HG03064 (cell line): ENCODE measurements around the gene OSBPL2.

ENCODE experiments used
- ATAC-seq: cut with Tn5 transposase; IDR thresholded peaks from one replicate; pipeline ENCODE4 v1.9.1; 2021; ENCODE audit warnings: low read depth; ENCODE audit not compliant: unreplicated experiment

Gene OSBPL2

GRCh38 chr20:62320581-62321354 lies 82.4 kb downstream of the OSBPL2 start:
- no peak for ATAC-seq

DNA sequence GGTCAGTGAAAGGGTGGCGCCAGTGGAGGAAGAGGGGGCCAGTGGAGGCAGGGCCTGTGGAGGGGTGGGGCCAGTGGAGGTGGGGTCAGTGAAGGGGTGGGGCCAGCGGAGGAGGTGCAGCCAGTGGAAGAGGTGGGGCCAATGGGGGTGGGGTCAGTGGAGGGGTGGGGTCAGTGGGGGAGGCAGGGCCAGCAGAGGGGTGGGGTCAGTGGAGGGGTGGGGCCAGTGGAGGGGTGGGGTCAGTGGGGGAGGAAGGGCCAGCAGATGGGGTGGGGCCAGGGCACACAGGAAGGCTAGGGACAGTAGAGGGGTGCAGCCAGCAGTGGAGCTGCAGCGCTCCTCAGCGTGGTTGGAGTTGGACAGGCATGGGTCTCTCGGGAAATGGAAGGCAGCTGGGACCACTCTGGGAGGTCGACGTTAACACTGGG lies 83.2 kb downstream of the OSBPL2 start:
- ATAC-seq, result no peak

DNA sequence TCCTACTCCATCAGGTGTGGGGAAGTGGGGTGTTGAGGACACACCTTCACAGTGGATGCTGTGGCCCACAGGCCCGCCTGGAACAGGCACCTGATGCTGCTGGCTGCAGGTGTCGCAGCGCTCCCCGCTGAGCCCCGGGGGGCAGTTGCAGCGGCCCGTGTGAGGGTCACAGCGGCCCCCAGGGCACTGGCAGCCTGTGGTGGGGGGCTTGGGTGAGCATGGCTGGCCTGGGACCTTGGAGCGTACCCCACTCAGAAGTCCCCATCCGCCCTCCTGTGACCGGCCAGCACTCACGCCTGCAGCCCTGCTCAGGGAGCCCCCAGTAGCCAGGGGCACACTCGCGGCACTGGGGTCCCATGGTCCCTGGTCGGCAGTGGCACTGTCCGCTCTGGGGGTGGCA lies 83.7 kb downstream of the OSBPL2 start:
- no peak for ATAC-seq

GRCh38 chr20:62322492-62323041 lies 84.2 kb downstream of the OSBPL2 start:
- no peak for ATAC-seq

DNA sequence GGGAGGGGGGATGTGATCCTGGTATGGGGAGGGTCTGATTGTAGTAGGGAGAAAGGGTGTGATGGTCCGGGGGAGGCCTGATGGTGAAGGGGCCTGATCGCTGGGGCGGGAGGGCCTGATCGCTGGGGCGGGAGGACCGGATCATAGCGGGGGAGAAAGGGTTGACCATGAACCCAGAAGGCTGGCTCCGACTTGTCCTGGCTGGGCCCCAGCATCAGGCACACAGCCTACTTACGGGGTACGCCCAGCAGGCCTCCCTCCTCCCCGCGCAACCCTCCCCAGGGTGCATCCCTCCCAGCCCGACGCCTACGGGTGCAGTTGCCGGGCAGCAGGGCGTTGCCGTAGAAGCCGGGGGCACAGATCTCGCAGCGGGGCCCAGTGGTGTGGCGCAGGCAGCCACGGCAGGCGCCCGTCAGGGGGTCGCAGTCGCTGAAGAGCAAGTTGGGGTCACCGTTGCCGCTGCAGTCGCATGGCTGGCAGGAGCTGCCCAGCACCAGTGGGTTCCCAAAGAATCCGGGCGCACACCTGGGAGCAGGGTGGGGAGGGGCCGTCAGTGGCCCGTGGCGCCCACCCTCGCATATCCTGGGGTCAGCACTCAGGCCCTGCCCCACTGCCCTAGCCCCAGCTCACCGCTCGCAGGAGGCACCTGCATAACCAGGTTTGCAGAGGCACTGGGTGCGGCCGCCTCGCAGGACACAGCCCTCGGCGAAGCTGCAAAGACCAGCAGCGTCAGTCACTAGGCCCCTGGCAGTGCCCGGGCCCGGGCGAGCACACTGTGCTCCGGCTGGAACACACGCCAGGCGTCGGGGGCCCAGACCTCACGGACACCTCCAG lies 85.0 kb downstream of the OSBPL2 start:
- ATAC-seq, result no peak

- ATAC-seq, result no peak
These were observed 85.9 kb downstream of the OSBPL2 start for GRCh38 chr20:62323980-62324906.

GRCh38 chr20:62325172-62325905 lies 87.0 kb downstream of the OSBPL2 start:
- no peak for ATAC-seq

DNA sequence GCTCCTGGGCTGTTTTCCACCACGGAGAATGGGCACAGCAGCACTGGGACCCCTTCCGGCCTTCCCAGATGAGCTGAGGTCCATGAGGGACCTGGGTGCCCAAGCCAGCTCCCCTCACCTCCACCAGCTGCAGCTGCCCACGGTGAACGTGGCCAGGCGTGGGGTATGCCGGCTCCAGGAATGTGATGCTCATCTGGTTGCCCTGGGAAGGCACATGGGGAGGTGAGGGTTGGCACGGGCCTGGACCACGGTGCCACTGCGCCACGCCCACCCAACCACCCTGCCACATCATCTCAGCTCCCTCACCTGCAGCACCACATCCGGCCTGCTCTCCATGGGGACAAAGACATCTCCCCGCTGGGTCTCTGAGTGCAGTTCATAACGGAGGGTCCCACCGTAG lies 88.2 kb downstream of the OSBPL2 start:
- no peak for ATAC-seq

- no peak for ATAC-seq
These were observed 88.8 kb downstream of the OSBPL2 start for GRCh38 chr20:62326959-62327725.

- no peak for ATAC-seq
These were observed 89.6 kb downstream of the OSBPL2 start for GRCh38 chr20:62327726-62328495.

DNA sequence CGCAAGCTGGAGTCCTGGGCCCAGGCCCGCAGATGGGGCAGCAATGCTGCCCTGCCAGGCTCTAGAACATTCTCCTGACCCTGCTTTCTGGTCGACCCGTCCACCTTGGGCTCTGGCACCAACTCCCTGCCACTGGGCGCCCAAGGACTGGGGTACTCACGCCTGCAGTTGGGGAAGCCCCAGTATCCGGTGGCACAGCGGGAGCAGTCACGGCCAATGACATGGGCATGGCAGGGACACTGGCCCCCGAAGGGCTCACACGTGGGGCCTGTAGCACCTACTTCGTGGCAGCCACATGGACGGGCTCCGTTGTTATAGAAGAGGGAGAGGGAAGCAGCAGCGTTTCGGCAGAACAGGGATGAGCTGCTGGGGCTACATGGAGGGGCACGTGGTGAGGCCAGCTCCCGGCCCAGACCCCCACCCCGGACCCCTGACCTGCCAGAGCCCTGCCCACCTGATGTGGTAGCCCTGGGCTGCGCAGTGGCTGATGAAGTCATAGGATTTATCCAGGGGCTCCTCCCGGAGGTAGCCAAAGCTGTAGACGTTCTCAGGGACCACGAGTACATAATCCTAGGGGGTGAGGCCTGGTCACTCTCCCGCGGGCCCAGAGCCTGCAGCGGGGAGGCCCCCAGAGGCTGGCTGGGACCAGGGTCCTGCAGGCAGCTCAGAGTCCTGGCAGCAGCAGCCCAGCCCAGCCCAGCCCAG lies 90.5 kb downstream of the OSBPL2 start:
- no peak for ATAC-seq

GRCh38 chr20:62329389-62330377 lies 91.4 kb downstream of the OSBPL2 start:
- ATAC-seq, result no peak

- no peak for ATAC-seq
These were observed 92.4 kb downstream of the OSBPL2 start for GRCh38 chr20:62330576-62331317.

DNA sequence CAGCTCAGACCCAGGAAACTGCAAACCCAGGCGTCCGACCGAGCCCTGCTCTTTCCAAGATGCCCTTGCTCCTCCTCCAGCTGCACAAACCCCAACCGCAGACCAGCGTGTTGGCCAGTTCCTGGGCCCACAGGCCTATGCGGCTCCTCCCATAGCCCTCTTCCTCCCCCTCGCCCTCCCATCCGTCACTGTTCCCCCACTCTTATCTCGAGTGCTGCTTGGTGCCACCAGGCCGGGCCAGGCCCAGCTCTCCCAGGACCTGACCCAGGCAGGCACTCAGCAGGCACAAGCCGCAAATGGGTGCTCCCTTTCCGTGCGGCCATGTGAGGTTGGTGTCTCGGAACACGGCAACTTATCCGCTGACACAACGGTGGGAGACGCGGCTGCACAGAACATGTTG lies 93.0 kb downstream of the OSBPL2 start:
- no peak for ATAC-seq

DNA sequence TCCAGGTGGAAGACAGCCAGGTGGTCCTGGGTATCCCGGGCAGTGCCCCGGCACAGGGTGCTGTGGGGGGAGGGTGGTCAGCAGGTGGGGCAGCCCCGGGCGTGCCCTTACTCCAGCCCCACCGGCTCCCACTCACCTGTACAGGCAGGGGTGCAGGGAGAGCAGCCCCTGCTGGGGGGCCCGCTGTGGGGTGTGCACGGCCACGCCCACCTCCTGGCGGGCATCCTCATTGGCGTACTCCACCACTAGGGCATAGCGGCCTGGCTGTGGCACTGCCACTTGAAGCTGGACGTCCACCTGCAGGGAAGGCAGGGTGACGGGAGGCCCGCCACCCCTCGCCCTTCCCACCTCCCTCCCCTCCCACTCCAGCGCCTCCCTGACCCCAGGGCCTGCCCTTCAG lies 94.1 kb downstream of the OSBPL2 start:
- no peak for ATAC-seq
